Measurements from ENCODE around the gene CLPSL2. TPM values are rescaled to one million over a fixed set of nuclear protein-coding genes. Genes with fewer than 3 reads are reported as not detected.

The CLPSL2 gene
- total RNA-seq, 3 donors from 2014 or later: not detected

DNA sequence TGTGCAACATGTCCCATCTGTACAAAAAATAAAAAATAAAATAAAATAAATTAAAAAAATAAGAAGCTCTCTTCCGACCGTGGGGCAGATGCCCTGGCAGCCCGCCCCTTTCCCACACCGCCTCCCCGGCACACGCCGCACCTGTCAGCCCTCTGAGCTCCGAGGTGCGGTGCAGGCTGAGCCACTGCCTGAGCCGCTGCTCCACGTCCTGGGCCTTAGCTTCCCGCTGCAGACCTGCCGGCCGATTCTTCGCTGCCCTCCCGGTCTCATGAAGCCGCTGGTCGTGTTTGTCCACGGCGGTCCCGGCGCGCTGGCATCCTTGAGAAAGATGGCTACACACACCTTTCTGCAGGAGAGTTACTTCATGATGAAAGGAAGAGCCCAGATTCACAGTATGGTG is 10.7 kb upstream of the CLPSL2 start:
- no peaks in the 10 kb centered on the region for H3K4me1 ChIP-seq (ENCODE audit: low read depth)
- no peaks in the 10 kb centered on the region for H3K36me3 ChIP-seq (ENCODE audit: low read depth)
- no peak overlapping the region for H3K4me3 ChIP-seq
- H3K9me3 ChIP-seq: no peaks in the 10 kb centered on the region
- TF ChIP-seq, protein P1, sequence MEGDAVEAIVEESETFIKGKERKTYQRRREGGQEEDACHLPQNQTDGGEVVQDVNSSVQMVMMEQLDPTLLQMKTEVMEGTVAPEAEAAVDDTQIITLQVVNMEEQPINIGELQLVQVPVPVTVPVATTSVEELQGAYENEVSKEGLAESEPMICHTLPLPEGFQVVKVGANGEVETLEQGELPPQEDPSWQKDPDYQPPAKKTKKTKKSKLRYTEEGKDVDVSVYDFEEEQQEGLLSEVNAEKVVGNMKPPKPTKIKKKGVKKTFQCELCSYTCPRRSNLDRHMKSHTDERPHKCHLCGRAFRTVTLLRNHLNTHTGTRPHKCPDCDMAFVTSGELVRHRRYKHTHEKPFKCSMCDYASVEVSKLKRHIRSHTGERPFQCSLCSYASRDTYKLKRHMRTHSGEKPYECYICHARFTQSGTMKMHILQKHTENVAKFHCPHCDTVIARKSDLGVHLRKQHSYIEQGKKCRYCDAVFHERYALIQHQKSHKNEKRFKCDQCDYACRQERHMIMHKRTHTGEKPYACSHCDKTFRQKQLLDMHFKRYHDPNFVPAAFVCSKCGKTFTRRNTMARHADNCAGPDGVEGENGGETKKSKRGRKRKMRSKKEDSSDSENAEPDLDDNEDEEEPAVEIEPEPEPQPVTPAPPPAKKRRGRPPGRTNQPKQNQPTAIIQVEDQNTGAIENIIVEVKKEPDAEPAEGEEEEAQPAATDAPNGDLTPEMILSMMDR (IDR thresholded peaks at IDR 0.05): no peak
- no peak for DNase-seq
- ATAC-seq: no peak
- intact Hi-C loops (cut with DNase I, micrococcal nuclease): no loop called here

DNA sequence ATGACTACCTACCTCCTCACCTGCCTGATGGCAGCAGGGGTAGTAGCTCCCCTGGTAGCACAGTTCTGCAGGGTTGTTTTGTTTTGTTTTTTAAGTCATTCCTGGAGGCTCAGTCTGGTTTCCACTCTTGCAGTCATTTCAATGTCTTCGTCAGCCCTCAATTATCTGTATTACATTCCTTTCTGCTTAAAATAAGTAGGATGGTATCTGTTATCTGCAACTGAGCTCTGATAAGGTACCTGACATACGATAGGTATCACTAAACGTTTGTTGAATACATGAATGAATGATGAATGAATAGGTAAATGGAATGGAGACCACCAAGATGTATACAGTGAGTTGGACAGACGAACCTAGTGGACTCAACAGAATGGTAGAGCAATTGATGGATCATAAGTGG is 7.2 kb upstream of the CLPSL2 start:
- intact Hi-C loops (cut with DNase I, micrococcal nuclease): no loop called here
- no peak for DNase-seq
- TF ChIP-seq, protein P1 (IDR thresholded peaks at IDR 0.05): no peak

DNA sequence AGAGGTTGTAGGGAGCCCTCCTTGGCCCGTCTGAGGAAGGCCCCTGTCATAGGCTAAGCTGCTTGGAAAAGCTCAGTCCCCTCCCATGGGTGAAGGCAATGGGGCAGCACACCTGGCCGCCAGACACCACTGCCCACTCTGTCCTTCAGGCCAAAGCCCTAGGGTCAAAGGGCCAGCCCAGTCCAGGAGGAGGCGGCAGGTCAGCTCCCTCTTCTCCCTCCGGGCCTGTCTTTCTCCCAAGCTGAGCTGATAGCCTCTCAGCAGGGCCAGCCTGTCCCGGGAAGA is 5.1 kb upstream of the CLPSL2 start:
- Histone ChIP-seq H3K4me1 (ENCODE audit: low read depth) (no peaks in the 10 kb centered on the region), H3K36me3 (ENCODE audit: low read depth) (no peaks in the 10 kb centered on the region), H3K4me3 (no peak overlapping the region), H3K9me3 (no peaks in the 10 kb centered on the region)
- ATAC-seq: no peak
- TF ChIP-seq, protein P1 (IDR thresholded peaks at IDR 0.05): no peak
- intact Hi-C loops (cut with DNase I, micrococcal nuclease): no loop called here
- DNase-seq: no peak

More for the DNA sequence above, 7.2 kb upstream of the CLPSL2 start:
- ATAC-seq: no peak
- Histone ChIP-seq H3K36me3 (ENCODE audit: low read depth) (no peaks in the 10 kb centered on the region), H3K4me3 (no peak overlapping the region), H3K9me3 (no peaks in the 10 kb centered on the region), H3K4me1 (ENCODE audit: low read depth) (no peaks in the 10 kb centered on the region)

DNA sequence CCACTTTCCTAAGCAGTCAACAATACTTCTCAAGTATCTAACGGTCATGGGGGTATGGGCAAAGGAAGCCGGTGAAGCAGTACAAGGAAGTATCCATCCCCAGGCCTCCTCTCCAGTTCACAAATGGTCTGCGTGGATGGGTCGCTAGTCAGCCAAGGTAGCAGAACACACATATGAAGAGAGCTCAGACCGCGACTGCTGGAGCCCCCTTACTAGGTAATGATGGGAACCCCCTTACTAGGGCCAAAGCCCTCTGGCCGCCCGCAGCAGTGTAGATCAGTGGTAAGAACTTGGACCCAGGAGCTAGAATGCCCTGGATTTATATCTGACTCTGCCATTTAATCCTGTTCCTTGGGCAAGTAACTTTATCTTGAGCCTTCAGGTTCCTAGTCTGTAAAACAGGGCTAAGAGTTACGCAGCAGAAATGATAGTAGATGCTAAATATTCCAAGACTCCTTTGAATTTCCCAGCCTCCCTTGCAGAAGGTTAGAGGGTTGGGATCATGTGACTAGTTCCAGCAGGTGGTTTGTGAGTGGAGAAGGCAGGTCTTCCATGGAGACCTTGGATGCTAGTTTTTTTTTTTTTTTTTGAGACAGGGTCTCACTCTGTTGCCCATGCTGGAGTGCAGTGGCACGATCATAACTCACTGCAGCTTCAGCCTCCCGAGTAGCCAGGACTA is 2.1 kb upstream of the CLPSL2 start:
- H3K9me3 ChIP-seq: no peaks in the 10 kb centered on the region
- DNase-seq (no peak), ATAC-seq (no peak)
- intact Hi-C loops (cut with DNase I, micrococcal nuclease): no loop called here
- H3K4me3 ChIP-seq: no peak overlapping the region
- TF ChIP-seq, protein P1 (IDR thresholded peaks at IDR 0.05): no peak
- no peaks in the 10 kb centered on the region for H3K4me1 ChIP-seq (ENCODE audit: low read depth)
- H3K36me3 ChIP-seq (ENCODE audit: low read depth): no peaks in the 10 kb centered on the region

DNA sequence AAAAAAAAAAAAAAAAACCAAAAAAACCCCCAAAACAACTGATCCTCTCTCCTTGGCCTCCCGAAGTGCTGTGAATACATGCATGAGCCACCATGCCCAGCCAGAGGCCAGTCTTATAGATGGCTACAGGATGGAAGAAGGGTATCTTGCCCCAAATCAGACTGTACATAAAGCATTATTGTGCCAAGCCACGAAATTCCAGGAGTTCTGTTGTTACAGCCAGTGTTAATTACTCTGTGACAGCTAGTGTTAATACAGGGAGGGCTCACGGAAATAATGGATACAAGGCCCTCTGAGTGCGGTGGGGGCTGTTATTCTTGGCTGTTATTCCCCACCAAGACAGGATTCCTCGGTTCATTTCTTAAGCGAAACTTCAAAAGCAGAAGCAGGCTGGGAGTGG is 1.4 kb upstream of the CLPSL2 start:
- Histone ChIP-seq H3K36me3 (ENCODE audit: low read depth) (no peaks in the 10 kb centered on the region), H3K4me1 (ENCODE audit: low read depth) (no peaks in the 10 kb centered on the region), H3K9me3 (no peaks in the 10 kb centered on the region), H3K4me3 (no peak overlapping the region)
- DNase-seq (no peak), ATAC-seq (no peak)
- TF ChIP-seq, protein P1 (IDR thresholded peaks at IDR 0.05): no peak
- intact Hi-C loops (cut with DNase I, micrococcal nuclease): no loop called here
